PC-3 (cell line): ENCODE measurements around the gene RAD50.

Source experiments
- EZH2phosphoT487 ChIP-seq: fragments of 300-600 bp; sonication (generic); IDR thresholded peaks from 2 replicates; pipeline ENCODE4 v1.6.1; 2018; ENCODE audit warnings: mild to moderate bottlenecking, antibody characterized with exemption, low read length, borderline replicate concordance
- TF ChIP-seq, protein P1 (sequence below): fragments of 300-600 bp; sonication (generic); conservative IDR thresholded peaks from 2 replicates; pipeline ENCODE4 v1.5.1; 2017; ENCODE audit warnings: antibody characterized with exemption, low read depth, mild to moderate bottlenecking, low read length

DNA sequence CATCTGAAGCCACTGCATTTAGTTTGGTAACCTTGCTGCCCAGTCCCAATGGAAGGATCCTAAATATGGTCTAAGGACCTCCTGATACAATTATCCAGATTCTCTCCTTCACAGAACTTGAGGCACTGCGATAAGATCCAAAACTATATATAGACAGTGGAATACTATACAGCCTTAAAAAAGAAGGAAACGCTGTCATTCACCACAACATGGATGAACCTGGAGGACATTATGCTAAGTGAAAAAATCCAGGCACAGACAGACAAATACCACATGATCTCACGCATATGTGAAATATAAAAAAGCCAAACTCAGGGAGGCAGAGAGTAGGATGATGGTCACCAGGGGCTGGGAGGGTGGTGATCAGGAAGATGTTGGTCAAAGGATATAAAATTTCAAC is 114.2 kb downstream of the RAD50 start:
- TF ChIP-seq, protein P1, sequence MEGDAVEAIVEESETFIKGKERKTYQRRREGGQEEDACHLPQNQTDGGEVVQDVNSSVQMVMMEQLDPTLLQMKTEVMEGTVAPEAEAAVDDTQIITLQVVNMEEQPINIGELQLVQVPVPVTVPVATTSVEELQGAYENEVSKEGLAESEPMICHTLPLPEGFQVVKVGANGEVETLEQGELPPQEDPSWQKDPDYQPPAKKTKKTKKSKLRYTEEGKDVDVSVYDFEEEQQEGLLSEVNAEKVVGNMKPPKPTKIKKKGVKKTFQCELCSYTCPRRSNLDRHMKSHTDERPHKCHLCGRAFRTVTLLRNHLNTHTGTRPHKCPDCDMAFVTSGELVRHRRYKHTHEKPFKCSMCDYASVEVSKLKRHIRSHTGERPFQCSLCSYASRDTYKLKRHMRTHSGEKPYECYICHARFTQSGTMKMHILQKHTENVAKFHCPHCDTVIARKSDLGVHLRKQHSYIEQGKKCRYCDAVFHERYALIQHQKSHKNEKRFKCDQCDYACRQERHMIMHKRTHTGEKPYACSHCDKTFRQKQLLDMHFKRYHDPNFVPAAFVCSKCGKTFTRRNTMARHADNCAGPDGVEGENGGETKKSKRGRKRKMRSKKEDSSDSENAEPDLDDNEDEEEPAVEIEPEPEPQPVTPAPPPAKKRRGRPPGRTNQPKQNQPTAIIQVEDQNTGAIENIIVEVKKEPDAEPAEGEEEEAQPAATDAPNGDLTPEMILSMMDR: no peak
- TF ChIP-seq EZH2phosphoT487: no peak
